GM12874 (cell line): ENCODE results near the gene ERFE.

Experiments used
- TF ChIP-seq, protein P1 (sequence below): IDR thresholded peaks from 2 replicates; pipeline ENCODE4 v1.5.1; 2011; ENCODE audit warnings: low read depth, mild to moderate bottlenecking, control low read depth, low read length, moderate library complexity; ENCODE audit not compliant: insufficient read depth

ERFE gene

DNA sequence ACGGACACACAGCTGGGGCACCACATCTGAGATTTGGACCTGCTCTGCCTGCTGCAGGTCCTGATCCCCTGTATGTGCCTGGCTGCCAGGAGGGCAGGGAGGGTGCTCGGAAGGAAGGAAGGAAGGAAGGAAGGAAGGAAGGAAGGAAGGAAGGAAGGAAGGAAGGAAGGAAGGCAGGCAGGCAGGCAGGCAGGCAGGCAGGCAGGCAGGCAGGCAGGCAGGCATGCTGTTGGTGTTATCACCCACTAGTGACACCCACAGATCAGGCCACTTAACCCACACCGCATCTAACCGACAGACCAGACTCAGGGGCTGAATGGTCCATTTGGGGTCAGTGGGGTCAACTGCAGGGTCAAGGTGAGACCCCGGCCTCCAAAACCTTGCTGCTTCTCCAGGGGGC, 14.5 kb upstream of the ERFE start:
- TF ChIP-seq, protein P1, sequence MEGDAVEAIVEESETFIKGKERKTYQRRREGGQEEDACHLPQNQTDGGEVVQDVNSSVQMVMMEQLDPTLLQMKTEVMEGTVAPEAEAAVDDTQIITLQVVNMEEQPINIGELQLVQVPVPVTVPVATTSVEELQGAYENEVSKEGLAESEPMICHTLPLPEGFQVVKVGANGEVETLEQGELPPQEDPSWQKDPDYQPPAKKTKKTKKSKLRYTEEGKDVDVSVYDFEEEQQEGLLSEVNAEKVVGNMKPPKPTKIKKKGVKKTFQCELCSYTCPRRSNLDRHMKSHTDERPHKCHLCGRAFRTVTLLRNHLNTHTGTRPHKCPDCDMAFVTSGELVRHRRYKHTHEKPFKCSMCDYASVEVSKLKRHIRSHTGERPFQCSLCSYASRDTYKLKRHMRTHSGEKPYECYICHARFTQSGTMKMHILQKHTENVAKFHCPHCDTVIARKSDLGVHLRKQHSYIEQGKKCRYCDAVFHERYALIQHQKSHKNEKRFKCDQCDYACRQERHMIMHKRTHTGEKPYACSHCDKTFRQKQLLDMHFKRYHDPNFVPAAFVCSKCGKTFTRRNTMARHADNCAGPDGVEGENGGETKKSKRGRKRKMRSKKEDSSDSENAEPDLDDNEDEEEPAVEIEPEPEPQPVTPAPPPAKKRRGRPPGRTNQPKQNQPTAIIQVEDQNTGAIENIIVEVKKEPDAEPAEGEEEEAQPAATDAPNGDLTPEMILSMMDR, result no peak

DNA sequence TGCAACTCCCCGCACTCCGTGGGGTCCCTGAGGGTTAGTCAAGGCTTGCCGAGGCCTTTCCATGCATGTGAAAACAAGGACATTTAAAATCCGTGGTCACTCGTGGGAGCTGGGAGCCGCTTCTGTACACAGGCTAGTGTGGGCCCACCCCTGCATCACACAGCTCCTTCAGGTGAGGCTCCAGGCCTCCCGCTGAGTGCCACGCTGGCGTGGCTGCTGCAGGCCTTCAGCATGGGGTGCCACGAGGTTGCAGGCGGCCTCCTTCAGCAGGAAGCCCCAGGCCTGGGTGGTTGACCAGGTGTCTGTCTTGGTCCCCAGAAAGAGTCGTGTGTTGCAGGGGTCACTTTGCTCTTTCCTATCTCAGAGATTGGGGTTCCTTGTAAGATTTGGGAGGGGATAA, 13.7 kb upstream of the ERFE start:
- TF ChIP-seq, protein P1, result no peak

DNA sequence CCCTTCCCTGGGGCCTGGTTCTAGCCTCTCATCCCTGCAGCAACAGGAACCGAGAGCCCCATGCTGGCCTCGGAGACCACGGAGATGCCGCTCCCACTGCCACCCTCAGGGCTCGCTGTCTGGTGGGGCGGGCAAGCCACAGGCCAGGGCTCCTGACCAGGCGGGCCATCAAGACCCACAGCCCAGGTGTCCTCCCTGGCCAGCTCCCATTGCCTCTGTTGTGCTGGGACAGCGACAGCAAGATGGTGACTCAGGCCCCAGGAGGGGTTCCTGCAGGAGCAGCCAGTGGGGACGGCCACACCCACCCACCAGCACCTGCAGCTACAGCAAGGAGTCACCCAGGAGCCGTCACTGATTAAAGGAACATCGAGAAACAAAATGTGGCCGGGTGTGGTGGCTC, 12.9 kb upstream of the ERFE start:
- TF ChIP-seq, protein P1, result no peak

DNA sequence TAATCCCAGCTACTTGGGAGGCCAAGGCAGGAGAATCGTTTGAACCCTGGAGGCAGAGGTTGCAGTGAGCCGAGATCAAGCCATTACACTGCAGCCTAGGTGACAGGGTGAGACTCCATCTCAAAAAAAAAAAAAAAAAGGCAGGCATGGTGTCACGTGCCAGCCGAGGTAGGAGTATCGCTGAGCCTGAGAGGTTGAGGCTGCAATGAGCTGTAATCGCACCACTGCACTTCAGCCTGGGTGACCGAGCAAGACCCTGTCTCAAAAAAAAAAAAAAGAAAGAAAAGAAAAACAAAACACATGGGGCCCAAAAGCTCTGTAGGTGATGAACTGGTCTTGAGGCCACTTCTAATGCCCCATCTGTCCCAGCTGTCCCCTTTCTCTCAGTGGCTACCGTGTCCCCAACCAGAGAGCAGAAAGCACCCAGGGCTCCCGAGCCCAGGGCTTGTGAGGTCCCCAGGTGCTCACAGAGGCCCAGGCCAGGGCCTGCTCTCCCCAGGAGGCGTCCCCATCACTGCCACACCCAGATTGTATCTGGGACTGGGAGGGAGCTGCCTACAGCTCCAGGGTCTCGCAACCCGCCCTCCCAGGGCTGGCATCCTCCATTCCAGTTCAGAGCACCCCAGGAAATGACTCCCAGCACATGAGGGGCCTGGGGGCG, 11.8 kb upstream of the ERFE start:
- TF ChIP-seq, protein P1, result no peak

DNA sequence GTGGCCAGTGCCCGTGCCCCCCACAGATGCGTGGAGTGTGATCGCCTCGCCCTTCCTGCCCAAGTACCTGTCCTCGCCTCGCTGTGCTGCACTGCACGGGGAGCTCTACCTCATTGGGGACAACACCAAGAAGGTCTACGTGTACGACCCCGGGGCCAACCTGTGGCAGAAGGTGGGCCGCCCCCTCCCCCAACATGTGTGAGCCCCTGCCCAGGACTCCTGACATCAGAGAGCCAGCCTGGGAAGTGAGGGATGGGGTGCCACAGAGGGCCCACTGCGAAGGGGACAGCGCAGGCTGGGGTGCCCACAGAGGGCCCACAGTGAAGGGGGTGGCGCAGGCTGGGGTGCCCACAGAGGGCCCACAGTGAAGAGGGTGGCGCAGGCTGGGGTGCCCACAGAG, 9.8 kb upstream of the ERFE start:
- TF ChIP-seq, protein P1, result no peak

DNA sequence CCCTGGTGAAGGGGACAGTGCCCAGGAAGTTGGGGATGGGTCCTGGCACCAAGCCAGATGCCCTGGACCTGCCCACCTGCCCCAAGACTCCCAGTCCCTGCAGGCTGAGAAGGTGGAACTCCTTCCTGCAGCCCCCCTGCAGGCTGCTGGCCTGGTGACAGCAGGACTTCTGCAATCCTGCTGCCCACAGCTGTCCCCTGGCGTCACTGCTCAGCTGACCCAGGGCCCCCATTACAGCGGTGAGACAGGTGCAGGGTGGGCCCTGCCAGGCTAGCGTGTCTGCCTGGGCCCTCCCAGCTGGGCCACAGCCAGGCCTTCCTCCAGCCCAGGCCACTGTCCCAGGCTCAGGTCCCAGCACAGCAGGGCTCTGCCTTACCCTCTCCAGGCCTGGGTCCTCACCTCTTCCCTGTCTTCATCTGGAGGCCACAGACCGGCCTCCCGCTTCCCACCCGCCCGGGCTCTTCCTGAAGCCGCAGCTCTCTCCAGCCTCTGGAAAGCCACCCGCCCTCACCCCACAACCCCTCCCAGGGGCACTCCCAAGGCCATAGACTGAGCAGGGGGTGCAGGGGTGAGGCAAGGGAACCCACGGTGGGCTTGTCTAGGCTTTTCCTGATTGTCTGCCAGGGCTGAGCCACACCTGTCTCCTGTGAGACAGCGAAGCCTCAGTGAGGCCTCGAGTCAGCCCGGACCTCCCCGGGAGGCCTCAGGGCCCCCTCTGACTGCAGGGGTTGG, 8.8 kb upstream of the ERFE start:
- TF ChIP-seq, protein P1, result no peak

DNA sequence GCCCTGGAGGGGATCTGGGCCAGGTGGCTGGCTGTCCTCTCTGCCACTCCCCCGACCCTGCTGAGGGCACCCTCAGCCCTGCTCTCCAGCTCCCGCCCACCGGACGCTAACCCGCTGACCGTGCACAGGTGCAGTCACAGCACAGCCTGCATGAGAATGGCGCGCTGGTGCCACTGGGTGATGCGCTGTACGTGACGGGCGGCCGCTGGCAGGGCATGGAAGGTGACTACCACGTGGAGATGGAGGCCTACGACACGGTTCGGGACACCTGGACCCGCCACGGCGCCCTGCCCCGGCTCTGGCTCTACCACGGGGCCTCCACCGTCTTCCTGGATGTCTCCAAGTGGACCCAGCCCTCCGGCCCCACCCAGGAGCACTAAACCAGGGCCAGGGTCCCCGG, 8.1 kb upstream of the ERFE start:
- TF ChIP-seq, protein P1, result no peak
